GM23248 (cell line): ENCODE data around the gene SERPINE3. TPM values are rescaled to one million over a fixed set of nuclear protein-coding genes. Genes with fewer than 3 reads are reported as not detected.

ENCODE experiments used
- DNase-seq: peaks from one replicate; pipeline ENCODE4 v3.0.0-alpha.2; 2015
- H2AFZ ChIP-seq: fragments of 200-600 bp; sonication (generic); 2 replicates; pipeline ENCODE4 v1.6.1; 2016; ENCODE audit warnings: antibody characterized with exemption
- H3F3A ChIP-seq: fragments of 200-600 bp; sonication (generic); 2 replicates; pipeline ENCODE4 v1.6.1; 2016; ENCODE audit warnings: mild to moderate bottlenecking, antibody characterized with exemption, mixed run types; ENCODE audit not compliant: insufficient read depth
- H3K27ac ChIP-seq: fragments of 200-600 bp; sonication (generic); 2 replicates; pipeline ENCODE4 v1.5.1; 2016; ENCODE audit warnings: mild to moderate bottlenecking
- H3K27me3 ChIP-seq: fragments of 200-600 bp; sonication (generic); replicated peaks from 2 replicates; pipeline ENCODE4 v1.6.1; 2016; ENCODE audit warnings: mild to moderate bottlenecking; ENCODE audit not compliant: insufficient read depth
- H3K36me3 ChIP-seq: fragments of 200-600 bp; sonication (generic); 2 replicates; pipeline ENCODE4 v1.6.1; 2016; ENCODE audit warnings: low read depth, mild to moderate bottlenecking
- H3K4me1 ChIP-seq: fragments of 200-600 bp; sonication (generic); 2 replicates; pipeline ENCODE4 v1.6.1; 2016; ENCODE audit warnings: mild to moderate bottlenecking; ENCODE audit not compliant: insufficient read depth
- H3K4me2 ChIP-seq: fragments of 200-600 bp; sonication (generic); one replicate; pipeline ENCODE4 v1.6.1; 2016; ENCODE audit warnings: mild to moderate bottlenecking; ENCODE audit not compliant: unreplicated experiment
- H3K4me3 ChIP-seq: fragments of 200-600 bp; sonication (generic); 2 replicates; pipeline ENCODE4 v1.5.1; 2016; ENCODE audit warnings: mild to moderate bottlenecking
- H3K79me2 ChIP-seq: fragments of 200-600 bp; sonication (generic); 2 replicates; pipeline ENCODE4 v1.6.1; 2016; ENCODE audit warnings: mild to moderate bottlenecking; ENCODE audit not compliant: insufficient read depth
- H3K9ac ChIP-seq: fragments of 200-600 bp; sonication (generic); 2 replicates; pipeline ENCODE4 v1.6.1; 2016; ENCODE audit warnings: mild to moderate bottlenecking
- H3K9me2 ChIP-seq: fragments of 200-600 bp; sonication (generic); 2 replicates; pipeline ENCODE4 v1.6.1; 2016; ENCODE audit warnings: mixed run types, mild to moderate bottlenecking, moderate library complexity; ENCODE audit not compliant: insufficient read depth
- H3K9me3 ChIP-seq: fragments of 200-600 bp; sonication (generic); one replicate; pipeline ENCODE4 v1.6.1; 2017; ENCODE audit warnings: low read depth
- H4K20me1 ChIP-seq: fragments of 200-600 bp; sonication (generic); 2 replicates; pipeline ENCODE4 v1.6.0; 2016; ENCODE audit not compliant: insufficient read depth
- EZH2 ChIP-seq: fragments of 200-600 bp; sonication (generic); IDR thresholded peaks from 2 replicates; pipeline ENCODE4 v1.6.1; 2018; ENCODE audit warnings: antibody characterized with exemption, mild to moderate bottlenecking; ENCODE audit not compliant: insufficient read depth, poor library complexity, severe bottlenecking
- EZH2phosphoT487 ChIP-seq: fragments of 200-600 bp; sonication (generic); IDR thresholded peaks from 2 replicates; pipeline ENCODE4 v1.6.1; 2018; ENCODE audit warnings: antibody characterized with exemption, moderate library complexity, mild to moderate bottlenecking, low read depth; ENCODE audit not compliant: insufficient read depth
- WGBS, 2 experiments: methylation state at CpG; one replicate each; pipeline ENCODE4 v1.1.6; 2015 to 2017; ENCODE audit warnings: low lambda C conversion rate in 2 of 2, low coverage in 1 of 2; ENCODE audit errors: missing lambda C conversion rate in 2 of 2; 5-methylcytosine and 5-hydroxymethylcytosine counted together
- in situ Hi-C: fragments of 300-500 bp; cut with MboI; formaldehyde crosslinking; loops from 2 replicates; pipeline ENCODE4 v1.15.0; 2020
- polyA plus RNA-seq: library from polyadenylated mRNA; unstranded; fragments of >200 nt; fragmentation: Nextera tagmentation; extraction: Ambion mirVana; gene quantifications from 2 replicates; pipeline ENCODE4 v1.2.1, GENCODE V29; 2016
- total RNA-seq: library from RNA; depleted of rRNA; stranded (reverse); fragments of >200 nt; shearing (Covaris generic); gene quantifications from 2 replicates; pipeline ENCODE4 v1.2.3, GENCODE V29; 2014

The SERPINE3 gene
- total and polyA plus RNA-seq, 2 experiments from 2014 or later: 0.21 TPM; not detected in 1

DNA sequence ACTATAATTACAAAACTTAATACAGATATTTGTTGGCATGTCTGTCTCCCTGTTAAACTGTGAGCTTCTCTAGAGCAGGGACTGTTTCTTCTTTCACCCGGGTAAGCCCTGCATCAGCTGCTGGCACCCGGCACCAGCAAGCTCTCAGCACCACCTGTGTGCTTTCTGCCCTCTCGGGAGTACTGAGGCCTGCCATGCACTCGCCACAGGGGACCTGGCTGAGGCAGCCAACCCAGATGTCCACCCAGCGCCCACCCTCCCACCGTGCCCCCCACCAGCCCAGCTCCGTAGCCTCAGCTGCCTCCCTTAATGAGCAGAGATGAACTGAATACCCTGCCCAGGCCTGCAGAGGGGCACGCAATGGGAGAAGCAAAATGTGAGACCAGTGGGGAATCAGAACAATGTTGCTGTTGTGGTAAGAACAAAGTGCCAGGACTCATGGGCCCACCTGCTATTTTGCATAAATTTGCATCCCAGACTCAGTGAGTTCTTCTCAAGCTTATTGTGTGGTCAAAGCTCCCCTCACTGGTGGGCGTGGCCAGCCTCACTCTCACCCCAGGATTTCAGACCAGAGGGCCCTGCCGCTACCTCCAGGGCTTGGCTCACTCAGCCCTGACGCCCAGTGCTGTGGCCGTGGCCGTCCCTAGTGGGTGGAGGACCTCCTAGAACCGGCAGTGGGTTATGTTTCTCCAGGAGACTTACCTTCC, 14.6 kb upstream of the SERPINE3 start:
- 75 to 83% methylated on average over 9 to 14 of the region's 14 CpGs for WGBS, 2 experiments

DNA sequence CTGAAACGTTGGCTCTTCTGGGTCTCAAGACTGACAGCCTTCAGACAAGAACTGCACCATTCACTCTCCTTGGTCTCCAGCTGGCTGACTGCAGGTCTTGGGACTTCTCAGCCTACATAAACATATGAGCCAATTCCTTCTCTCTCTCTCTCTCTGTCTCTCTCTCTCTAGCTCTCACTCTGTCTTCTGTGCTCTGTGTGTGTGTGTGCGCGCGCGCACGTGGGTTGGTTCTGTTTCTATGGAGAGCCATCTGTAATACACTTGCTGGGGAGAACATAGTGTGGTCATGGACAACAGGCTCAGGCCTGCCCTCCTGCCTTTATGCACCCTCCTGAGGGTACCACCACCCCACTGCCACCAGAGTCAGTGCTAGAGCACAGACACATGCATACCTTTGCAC, 13.7 kb upstream of the SERPINE3 start:
- H3K9me2 ChIP-seq: no peaks in the 10 kb centered on the region
- DNase-seq: no peak
- no peaks in the 10 kb centered on the region for H4K20me1 ChIP-seq
- TF ChIP-seq EZH2phosphoT487 (no peak), EZH2 (no peak)
- no peak overlapping the region for H3K27ac ChIP-seq
- WGBS, 2 experiments: 83 to 89% methylated on average over 6 of the region's 6 CpGs
- in situ Hi-C loops: no loop called here
- no peak overlapping the region for H3K4me3 ChIP-seq
- no peaks in the 10 kb centered on the region for H3K9me3 ChIP-seq
- no peak overlapping the region for H3K9ac ChIP-seq
- H3K27me3 ChIP-seq: no peaks in the 10 kb centered on the region
- H2AFZ ChIP-seq: no peak overlapping the region
- H3F3A ChIP-seq: no peaks in the 10 kb centered on the region
- H3K4me2 ChIP-seq: no peak overlapping the region
- H3K4me1 ChIP-seq: peaks cover under 1% of the 10 kb centered on the region; the same call in 1 of the 2 replicates
- no peaks in the 10 kb centered on the region for H3K79me2 ChIP-seq
- no peaks in the 10 kb centered on the region for H3K36me3 ChIP-seq

More for the DNA sequence above, 14.6 kb upstream of the SERPINE3 start:
- DNase-seq: no peak
- no peaks in the 10 kb centered on the region for H3K36me3 ChIP-seq
- H3K27me3 ChIP-seq: no peaks in the 10 kb centered on the region
- H3K4me2 ChIP-seq: no peak overlapping the region
- H3K4me3 ChIP-seq: no peak overlapping the region
- no peaks in the 10 kb centered on the region for H3F3A ChIP-seq
- no peaks in the 10 kb centered on the region for H3K9me2 ChIP-seq
- no peak overlapping the region for H2AFZ ChIP-seq
- no peaks in the 10 kb centered on the region for H4K20me1 ChIP-seq
- no peaks in the 10 kb centered on the region for H3K4me1 ChIP-seq
- H3K79me2 ChIP-seq: no peaks in the 10 kb centered on the region
- no peaks in the 10 kb centered on the region for H3K9me3 ChIP-seq
- no peak overlapping the region for H3K27ac ChIP-seq
- no peak overlapping the region for H3K9ac ChIP-seq
- TF ChIP-seq EZH2phosphoT487 (no peak), EZH2 (no peak)
- in situ Hi-C loops: no loop called here

DNA sequence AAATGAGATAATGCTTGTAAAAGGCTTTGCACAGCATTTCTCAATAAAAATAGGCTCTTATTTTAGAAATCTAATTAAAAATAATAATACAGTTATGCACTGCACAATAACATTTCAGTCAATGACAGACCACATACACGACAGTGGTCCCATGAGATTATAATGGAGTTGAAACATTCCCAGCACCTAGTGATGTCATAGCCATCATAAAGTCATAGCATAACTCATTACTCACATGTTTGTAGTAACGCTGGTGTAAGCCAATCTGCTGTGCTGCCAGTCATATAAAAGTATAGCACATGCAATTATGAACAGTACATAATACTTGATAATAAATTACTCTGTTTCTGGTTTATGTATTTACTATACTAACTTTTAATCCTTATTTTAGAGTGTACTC, 12.7 kb upstream of the SERPINE3 start:
- WGBS, 2 experiments: 87 to 94% methylated on average over 2 of the region's 2 CpGs

GRCh38 chr13:51327961-51328360, 11.5 kb upstream of the SERPINE3 start:
- no peak for TF ChIP-seq EZH2
- TF ChIP-seq EZH2phosphoT487: no peak
- no peak overlapping the region for H3K9ac ChIP-seq
- H3K27ac ChIP-seq: no peak overlapping the region
- no peaks in the 10 kb centered on the region for H3K9me2 ChIP-seq
- no peaks in the 10 kb centered on the region for H3F3A ChIP-seq
- H3K36me3 ChIP-seq: no peaks in the 10 kb centered on the region
- H3K4me1 ChIP-seq: peaks cover 5% of the 10 kb centered on the region; the same call in 1 of the 2 replicates
- no peaks in the 10 kb centered on the region for H4K20me1 ChIP-seq
- H3K4me2 ChIP-seq: no peak overlapping the region
- H3K9me3 ChIP-seq: no peaks in the 10 kb centered on the region
- in situ Hi-C loops: no loop called here
- H3K4me3 ChIP-seq: no peak overlapping the region
- DNase-seq: no peak
- no peak overlapping the region for H2AFZ ChIP-seq
- no peaks in the 10 kb centered on the region for H3K79me2 ChIP-seq
- no peaks in the 10 kb centered on the region for H3K27me3 ChIP-seq
- 91 to 96% methylated on average over 2 of the region's 2 CpGs for WGBS, 2 experiments

More for the DNA sequence above, 12.7 kb upstream of the SERPINE3 start:
- Histone ChIP-seq H3K36me3 (no peaks in the 10 kb centered on the region), H3K4me1 (peaks cover 5% of the 10 kb centered on the region; the same call in 1 of the 2 replicates), H3K4me2 (no peak overlapping the region), H3K9me3 (no peaks in the 10 kb centered on the region), H3K27ac (no peak overlapping the region), H3K9ac (no peak overlapping the region), H2AFZ (no peak overlapping the region), H3F3A (no peaks in the 10 kb centered on the region), H4K20me1 (no peaks in the 10 kb centered on the region), H3K4me3 (no peak overlapping the region), H3K27me3 (no peaks in the 10 kb centered on the region), H3K79me2 (no peaks in the 10 kb centered on the region), H3K9me2 (no peaks in the 10 kb centered on the region)
- DNase-seq: no peak
- in situ Hi-C loops: no loop called here
- TF ChIP-seq EZH2phosphoT487 (no peak), EZH2 (no peak)
